ENCODE data around the gene OR4E2.

OR4E2 gene

DNA sequence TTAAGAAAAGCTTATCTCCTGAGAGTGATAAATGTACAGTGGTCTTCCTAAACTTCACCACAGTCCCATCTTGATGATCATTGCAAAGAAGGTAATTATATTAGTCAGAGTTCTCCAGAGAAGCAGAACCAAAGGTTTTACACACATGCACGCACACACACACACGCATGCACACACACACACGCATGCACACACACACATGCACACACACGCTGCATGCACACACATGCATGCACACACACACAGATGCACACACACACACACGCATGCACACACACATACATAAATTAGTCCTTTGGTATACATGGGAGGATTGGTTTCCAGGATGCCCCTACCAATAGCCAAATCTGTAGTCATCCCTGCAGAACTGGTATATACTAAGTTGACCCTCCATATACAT, 580 bp downstream of the OR4E2 start:
- ChIA-PET CTCF (no interaction called here), POLR2A (no interaction called here)
- TF ChIP-seq NFRKB (IDR thresholded peaks at IDR 0.05), result no peak
- no peak for DNase-seq (ENCODE audit: extremely low spot score)

DNA sequence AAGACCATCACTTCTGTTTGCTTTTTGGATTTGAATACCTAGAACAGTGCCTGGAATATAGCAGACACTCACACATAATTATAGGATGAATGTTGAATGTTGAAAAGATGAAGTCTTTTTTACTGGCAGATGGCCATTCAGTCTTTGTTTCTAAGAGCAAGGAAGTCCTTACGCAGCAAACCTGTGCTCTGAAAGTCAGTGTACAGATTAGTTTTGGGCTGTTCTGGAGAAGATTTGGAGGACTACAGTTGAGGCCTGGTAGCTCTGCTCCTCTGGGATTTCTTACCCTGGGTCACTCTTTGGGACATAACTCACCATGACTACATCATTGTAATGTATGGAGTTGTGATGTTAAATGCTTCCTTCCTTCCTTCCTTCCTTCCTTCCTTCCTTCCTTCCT, 3.3 kb downstream of the OR4E2 start:
- CTCF ChIA-PET, result interaction anchor here (0.7 kb wide), 1 partner anchor 168 kb away, joined by 3 read pairs; no protein-coding TSS in a partner anchor
- POLR2A ChIA-PET, result no interaction called here
- DNase-seq (ENCODE audit: extremely low spot score), result no peak
- TF ChIP-seq SUZ12 (IDR thresholded peaks at IDR 0.05), result no peak
- no peak for TF ChIP-seq FOXM1 (IDR thresholded peaks at IDR 0.05; ENCODE audit: borderline replicate concordance)
- no peak for TF ChIP-seq ZNF384 (IDR thresholded peaks at IDR 0.05)
- no peak for TF ChIP-seq ARNT (IDR thresholded peaks at IDR 0.05)
- TF ChIP-seq L3MBTL2 (conservative IDR thresholded peaks at IDR 0.05), result no peak
- TF ChIP-seq SP1 (IDR thresholded peaks at IDR 0.05), result no peak
- TF ChIP-seq BHLHE40 (IDR thresholded peaks at IDR 0.05; ENCODE audit: borderline replicate concordance), result no peak
- no peak for TF ChIP-seq FOXK2 (IDR thresholded peaks at IDR 0.05)
- no peak for TF ChIP-seq FOXA1 (IDR thresholded peaks at IDR 0.05)
- TF ChIP-seq TARDBP (IDR thresholded peaks at IDR 0.05), result no peak
- no peak for TF ChIP-seq CTBP1 (IDR thresholded peaks at IDR 0.05; ENCODE audit: borderline replicate concordance)
- TF ChIP-seq HDGF (IDR thresholded peaks at IDR 0.05; ENCODE audit: borderline replicate concordance), result no peak

- TF ChIP-seq ELF4 (IDR thresholded peaks at IDR 0.05) (no peak), FOXM1 (IDR thresholded peaks at IDR 0.05; ENCODE audit: borderline replicate concordance) (no peak), ARNT (IDR thresholded peaks at IDR 0.05) (no peak), CTBP1 (IDR thresholded peaks at IDR 0.05; ENCODE audit: borderline replicate concordance) (no peak), LEF1 (IDR thresholded peaks at IDR 0.05; ENCODE audit: borderline replicate concordance) (no peak)
- DNase-seq (ENCODE audit: extremely low spot score), result no peak
- CTCF ChIA-PET, result no interaction called here
- POLR2A ChIA-PET, result no interaction called here
These were observed 14.7 kb downstream of the OR4E2 start for GRCh38 chr14:21668377-21668776.

DNA sequence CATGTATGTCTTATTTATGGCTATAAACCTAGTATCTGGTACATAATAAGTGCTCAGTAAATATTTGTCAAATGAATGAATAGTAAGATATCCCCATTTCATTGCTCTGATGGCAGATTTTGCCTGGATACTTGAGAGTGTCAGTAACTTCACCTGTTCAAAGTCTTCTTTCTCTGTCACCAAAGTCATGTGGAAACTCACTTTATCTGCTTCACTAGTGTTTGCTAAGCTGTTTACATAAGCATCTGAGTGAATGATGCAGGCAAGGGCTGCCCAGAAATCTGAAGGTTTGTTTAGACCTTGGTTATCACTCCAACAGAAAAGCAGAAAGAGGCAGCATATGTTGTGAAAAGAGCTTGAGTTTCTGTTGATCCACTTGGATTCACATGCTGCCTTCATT, 15.6 kb downstream of the OR4E2 start:
- no peak for TF ChIP-seq FOXA1 (IDR thresholded peaks at IDR 0.05)
- TF ChIP-seq NFRKB (IDR thresholded peaks at IDR 0.05), result no peak
- no peak for TF ChIP-seq TARDBP (IDR thresholded peaks at IDR 0.05)
- no peak for TF ChIP-seq SP1 (IDR thresholded peaks at IDR 0.05)
- TF ChIP-seq L3MBTL2 (conservative IDR thresholded peaks at IDR 0.05), result no peak
- no peak for TF ChIP-seq FOXM1 (IDR thresholded peaks at IDR 0.05; ENCODE audit: borderline replicate concordance)
- TF ChIP-seq ARNT (IDR thresholded peaks at IDR 0.05), result no peak
- TF ChIP-seq FOXK2 (IDR thresholded peaks at IDR 0.05), result no peak
- TF ChIP-seq SUZ12 (IDR thresholded peaks at IDR 0.05), result no peak
- no peak for TF ChIP-seq ELF4 (IDR thresholded peaks at IDR 0.05)
- no peak for TF ChIP-seq LEF1 (IDR thresholded peaks at IDR 0.05; ENCODE audit: borderline replicate concordance)
- no peak for TF ChIP-seq ZNF384 (IDR thresholded peaks at IDR 0.05)
- TF ChIP-seq, protein P1, sequence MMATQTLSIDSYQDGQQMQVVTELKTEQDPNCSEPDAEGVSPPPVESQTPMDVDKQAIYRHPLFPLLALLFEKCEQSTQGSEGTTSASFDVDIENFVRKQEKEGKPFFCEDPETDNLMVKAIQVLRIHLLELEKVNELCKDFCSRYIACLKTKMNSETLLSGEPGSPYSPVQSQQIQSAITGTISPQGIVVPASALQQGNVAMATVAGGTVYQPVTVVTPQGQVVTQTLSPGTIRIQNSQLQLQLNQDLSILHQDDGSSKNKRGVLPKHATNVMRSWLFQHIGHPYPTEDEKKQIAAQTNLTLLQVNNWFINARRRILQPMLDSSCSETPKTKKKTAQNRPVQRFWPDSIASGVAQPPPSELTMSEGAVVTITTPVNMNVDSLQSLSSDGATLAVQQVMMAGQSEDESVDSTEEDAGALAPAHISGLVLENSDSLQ (IDR thresholded peaks at IDR 0.05), result no peak
- TF ChIP-seq CTBP1 (IDR thresholded peaks at IDR 0.05; ENCODE audit: borderline replicate concordance), result no peak
- TF ChIP-seq HDGF (IDR thresholded peaks at IDR 0.05; ENCODE audit: borderline replicate concordance), result no peak
- no peak for TF ChIP-seq BHLHE40 (IDR thresholded peaks at IDR 0.05; ENCODE audit: borderline replicate concordance)
- ChIA-PET POLR2A (no interaction called here), CTCF (interaction anchor here (0.7 kb wide), 1 partner anchor 28 kb away, joined by 3 read pairs; no protein-coding TSS in a partner anchor)
- DNase-seq (ENCODE audit: extremely low spot score), result no peak

GRCh38 chr14:21671371-21671770, 17.7 kb downstream of the OR4E2 start:
- ChIA-PET CTCF (interaction anchor here (0.6 kb wide), 1 partner anchor 30 kb away, joined by 4 read pairs; no protein-coding TSS in a partner anchor), POLR2A (no interaction called here)

GRCh38 chr14:21672116-21672515, 18.5 kb downstream of the OR4E2 start:
- POLR2A ChIA-PET, result no interaction called here
- no peak for DNase-seq (ENCODE audit: extremely low spot score)
- TF ChIP-seq SP1 (IDR thresholded peaks at IDR 0.05) (no peak), L3MBTL2 (conservative IDR thresholded peaks at IDR 0.05) (no peak), FOXK2 (IDR thresholded peaks at IDR 0.05) (no peak), LEF1 (IDR thresholded peaks at IDR 0.05; ENCODE audit: borderline replicate concordance) (no peak), FOXM1 (IDR thresholded peaks at IDR 0.05; ENCODE audit: borderline replicate concordance) (no peak), TARDBP (IDR thresholded peaks at IDR 0.05) (no peak), FOXA1 (IDR thresholded peaks at IDR 0.05) (no peak), NFRKB (IDR thresholded peaks at IDR 0.05) (no peak), ARNT (IDR thresholded peaks at IDR 0.05) (no peak), ZNF384 (IDR thresholded peaks at IDR 0.05) (no peak), CTBP1 (IDR thresholded peaks at IDR 0.05; ENCODE audit: borderline replicate concordance) (no peak), ELF4 (IDR thresholded peaks at IDR 0.05) (no peak), HDGF (IDR thresholded peaks at IDR 0.05; ENCODE audit: borderline replicate concordance) (no peak), SUZ12 (IDR thresholded peaks at IDR 0.05) (no peak), BHLHE40 (IDR thresholded peaks at IDR 0.05; ENCODE audit: borderline replicate concordance) (no peak)
- TF ChIP-seq, protein P1 (IDR thresholded peaks at IDR 0.05), result no peak
- CTCF ChIA-PET, result no interaction called here

More at GRCh38 chr14:21671371-21671770, 17.7 kb downstream of the OR4E2 start:
- no peak for DNase-seq (ENCODE audit: extremely low spot score)
- TF ChIP-seq, protein P1 (IDR thresholded peaks at IDR 0.05), result no peak
- no peak for TF ChIP-seq ARNT (IDR thresholded peaks at IDR 0.05)
- TF ChIP-seq FOXA1 (IDR thresholded peaks at IDR 0.05), result no peak
- no peak for TF ChIP-seq LEF1 (IDR thresholded peaks at IDR 0.05; ENCODE audit: borderline replicate concordance)
- no peak for TF ChIP-seq SP1 (IDR thresholded peaks at IDR 0.05)
- TF ChIP-seq FOXK2 (IDR thresholded peaks at IDR 0.05), result no peak
- TF ChIP-seq FOXM1 (IDR thresholded peaks at IDR 0.05; ENCODE audit: borderline replicate concordance), result no peak
- no peak for TF ChIP-seq ELF4 (IDR thresholded peaks at IDR 0.05)
- TF ChIP-seq CTBP1 (IDR thresholded peaks at IDR 0.05; ENCODE audit: borderline replicate concordance), result no peak
- TF ChIP-seq BHLHE40 (IDR thresholded peaks at IDR 0.05; ENCODE audit: borderline replicate concordance), result no peak
- TF ChIP-seq SUZ12 (IDR thresholded peaks at IDR 0.05), result no peak
- TF ChIP-seq L3MBTL2 (conservative IDR thresholded peaks at IDR 0.05), result no peak
- no peak for TF ChIP-seq TARDBP (IDR thresholded peaks at IDR 0.05)
- no peak for TF ChIP-seq ZNF384 (IDR thresholded peaks at IDR 0.05)
- TF ChIP-seq NFRKB (IDR thresholded peaks at IDR 0.05), result no peak
